ENCODE results near the gene DTNB.
"Not testable (repeated sequence)": the region's sequence is repeated elsewhere in the genome, so short reads cannot be mapped to it uniquely, and the experiment has no call there.

The DTNB gene

GRCh38 chr2:25682082-25682481 is 8.7 kb upstream of the DTNB start:
- no peak for DNase-seq (ENCODE audit: low read depth)

- no peak for DNase-seq (ENCODE audit: low read depth)
Measured at GRCh38 chr2:25677877-25678276, 4.5 kb upstream of the DTNB start.

GRCh38 chr2:25674077-25674362 is 643 bp upstream of the DTNB start:
- DNase-seq (ENCODE audit: low read depth): no peak

DNA sequence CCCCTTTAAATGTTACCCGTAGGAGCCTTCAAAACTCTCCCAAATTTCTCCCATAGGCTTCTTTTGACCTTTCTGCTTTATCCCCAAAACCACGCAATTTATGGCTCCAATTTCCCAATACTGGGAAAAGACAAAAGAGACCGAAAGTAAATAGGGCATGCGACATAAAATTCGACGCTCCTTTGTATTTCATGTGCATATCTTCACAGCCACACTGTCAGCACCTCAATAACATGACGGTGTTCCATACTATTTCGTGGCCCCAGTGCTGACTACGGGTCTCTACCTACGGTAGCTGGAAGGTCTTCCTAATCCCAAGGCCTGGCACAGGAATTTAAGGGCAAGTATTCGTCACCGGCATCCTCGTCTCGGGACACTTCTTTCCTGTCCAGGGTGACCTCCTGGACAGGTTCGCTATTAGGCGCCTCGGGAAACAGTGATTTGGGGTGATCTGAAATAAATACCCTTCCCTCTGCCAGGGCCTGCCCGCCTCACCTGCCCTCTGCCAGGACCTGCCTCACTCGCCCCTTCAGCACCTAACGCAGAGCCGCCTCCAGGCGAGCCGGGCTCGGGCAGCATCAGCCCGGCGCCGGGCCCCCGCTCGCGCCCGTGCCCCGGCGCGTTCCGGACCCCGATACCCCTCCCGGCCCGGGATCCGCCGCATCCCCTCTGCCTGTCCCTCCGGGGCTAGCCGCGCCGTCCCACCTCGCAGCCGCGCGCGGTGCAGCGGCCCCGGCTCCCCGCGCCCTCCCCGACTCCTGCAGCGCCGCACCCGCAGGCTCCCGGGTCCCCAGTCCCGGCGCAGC is 680 bp downstream of the DTNB start:
- DNase-seq (ENCODE audit: low read depth): no peak

- DNase-seq (ENCODE audit: low read depth): no peak
Measured at GRCh38 chr2:25671622-25672021, 1.8 kb downstream of the DTNB start.

DNA sequence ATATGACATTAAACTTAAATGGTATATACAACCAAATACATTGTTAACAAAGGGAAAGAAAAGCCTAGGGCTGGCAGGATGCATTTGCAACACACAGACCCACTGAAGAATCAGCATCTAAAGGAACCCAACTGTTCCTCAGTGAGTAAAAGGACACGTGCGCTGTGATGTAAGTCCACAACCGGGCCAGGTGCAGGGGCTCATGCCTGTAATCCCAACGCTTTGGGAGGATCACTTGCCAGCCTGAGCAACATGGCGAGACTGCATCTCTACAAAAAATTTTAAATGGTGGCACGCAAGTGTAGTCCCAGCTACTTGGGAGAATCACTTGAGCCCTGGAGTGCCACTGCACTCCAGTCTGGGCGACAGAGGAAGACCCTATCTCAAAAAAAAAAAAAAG is 3.9 kb downstream of the DTNB start:
- no peak for DNase-seq (ENCODE audit: low read depth)

GRCh38 chr2:25666218-25666617 is 7.2 kb downstream of the DTNB start:
- DNase-seq (ENCODE audit: low read depth): no peak

- not testable (repeated sequence) for DNase-seq (ENCODE audit: low read depth)
Measured at GRCh38 chr2:25665429-25665828, 7.9 kb downstream of the DTNB start.

DNA sequence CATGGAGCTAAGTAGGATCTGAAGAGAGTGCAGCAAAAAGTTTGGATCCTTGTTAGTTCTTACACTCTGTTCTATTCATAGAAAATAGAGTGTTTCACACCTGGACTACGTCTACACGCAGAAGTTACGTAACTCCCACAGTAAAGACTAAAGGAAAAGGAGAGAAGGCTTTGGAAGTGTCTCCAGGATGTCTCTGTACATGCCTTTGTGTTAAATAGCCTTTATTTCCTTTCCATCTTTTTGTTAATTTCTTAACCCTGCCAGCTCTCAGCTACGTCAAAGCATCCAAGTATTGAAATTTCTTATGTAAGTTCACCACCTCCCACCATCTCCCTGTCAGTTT is 8.4 kb downstream of the DTNB start:
- no peak for DNase-seq (ENCODE audit: low read depth)

DNA sequence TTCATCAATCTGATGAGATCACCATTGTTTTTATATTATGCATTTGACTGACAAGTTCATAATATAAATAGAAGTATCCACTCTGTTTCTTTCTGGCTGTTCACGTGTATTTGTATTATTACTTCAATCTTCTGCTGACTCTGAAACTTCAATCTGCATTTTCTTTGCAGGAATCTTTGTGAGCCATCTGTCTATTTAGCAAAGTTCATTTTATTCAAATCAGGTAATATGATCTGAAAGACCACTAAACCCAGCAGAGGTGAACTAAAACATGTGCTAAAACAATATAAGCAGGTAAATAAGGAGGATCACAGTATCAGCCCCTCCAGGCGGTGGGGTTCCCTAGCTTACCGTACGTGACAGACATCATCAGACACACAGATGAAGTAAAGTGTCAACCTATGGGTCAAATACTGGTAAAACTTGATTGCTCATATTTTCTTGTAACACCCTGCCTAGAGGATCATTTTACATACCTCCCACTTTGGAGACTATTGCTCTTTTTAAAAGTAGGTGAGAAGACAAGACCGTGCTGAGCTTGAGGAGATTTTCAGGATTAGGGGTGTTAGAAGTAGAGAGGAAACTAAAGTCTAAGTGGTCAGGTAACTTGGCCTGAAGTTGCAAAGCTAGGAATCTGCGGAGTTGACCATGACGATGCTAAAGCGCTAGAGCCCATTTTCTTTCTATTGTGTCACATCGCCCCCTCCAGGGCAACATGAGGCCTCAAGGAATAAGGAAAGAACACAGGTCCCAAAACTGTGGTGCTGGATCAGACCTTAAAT is 9.0 kb downstream of the DTNB start:
- DNase-seq (ENCODE audit: low read depth): no peak

DNA sequence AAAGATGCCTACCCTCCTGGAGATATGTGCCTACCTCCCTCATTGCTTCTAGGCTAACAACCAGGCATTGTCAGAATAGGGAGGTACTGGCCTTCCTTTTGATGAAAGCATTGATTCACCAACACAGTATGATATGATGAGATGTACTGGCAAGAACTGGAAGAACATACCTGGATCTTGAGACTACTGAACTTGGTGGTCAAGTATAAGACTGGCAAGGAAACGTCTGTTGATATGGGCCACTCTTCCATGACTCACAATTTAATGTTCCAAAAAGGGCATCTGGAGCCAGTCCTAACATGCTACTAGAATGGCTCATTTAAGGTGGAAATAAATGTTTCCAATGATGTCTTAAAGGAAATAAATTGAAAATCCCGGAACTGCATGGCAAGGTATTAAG is 18.1 kb downstream of the DTNB start:
- no peak for DNase-seq (ENCODE audit: low read depth)

DNA sequence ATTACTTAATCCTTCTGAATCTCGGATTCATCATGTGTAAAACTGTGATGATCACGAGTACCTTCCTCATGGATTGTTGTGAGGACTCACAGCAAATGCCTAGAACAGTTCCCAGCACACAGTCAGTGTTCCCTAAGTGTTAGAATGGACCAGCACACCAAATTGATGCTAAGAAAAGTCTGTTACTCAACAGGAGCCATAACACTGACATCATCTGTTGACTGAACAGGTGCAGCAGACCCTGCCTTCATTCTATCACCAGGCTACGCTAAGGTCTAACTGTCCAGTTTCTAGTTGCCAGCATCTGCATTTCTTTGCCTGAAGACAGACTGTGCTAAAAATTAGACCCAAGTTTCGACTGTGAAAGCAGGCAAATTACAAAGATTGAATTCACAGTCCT is 18.6 kb downstream of the DTNB start:
- DNase-seq (ENCODE audit: low read depth): no peak

- DNase-seq (ENCODE audit: low read depth): no peak
Measured at GRCh38 chr2:25651782-25652455, 21.5 kb downstream of the DTNB start.

DNA sequence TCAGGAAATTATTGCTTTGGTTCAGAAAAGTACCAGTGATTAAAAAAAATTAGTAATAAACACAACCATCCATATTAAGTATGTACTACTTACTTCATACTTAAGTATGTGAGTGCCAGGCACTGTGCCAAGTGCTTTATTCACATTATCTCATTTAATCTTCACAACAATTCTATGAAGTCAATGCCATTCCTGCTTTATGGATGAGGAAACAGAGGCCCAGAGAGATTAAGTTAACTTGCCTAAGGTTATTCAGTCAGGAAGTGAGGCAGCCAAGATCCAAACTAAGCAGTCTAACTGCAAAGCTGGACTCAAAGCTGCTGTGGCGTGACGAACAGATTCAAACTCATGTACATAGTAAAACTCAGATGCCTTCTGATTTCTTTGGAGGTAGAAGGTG is 22.3 kb downstream of the DTNB start:
- no peak for DNase-seq (ENCODE audit: low read depth)

GRCh38 chr2:25650256-25650655 is 23.1 kb downstream of the DTNB start:
- no peak for DNase-seq (ENCODE audit: low read depth)

DNA sequence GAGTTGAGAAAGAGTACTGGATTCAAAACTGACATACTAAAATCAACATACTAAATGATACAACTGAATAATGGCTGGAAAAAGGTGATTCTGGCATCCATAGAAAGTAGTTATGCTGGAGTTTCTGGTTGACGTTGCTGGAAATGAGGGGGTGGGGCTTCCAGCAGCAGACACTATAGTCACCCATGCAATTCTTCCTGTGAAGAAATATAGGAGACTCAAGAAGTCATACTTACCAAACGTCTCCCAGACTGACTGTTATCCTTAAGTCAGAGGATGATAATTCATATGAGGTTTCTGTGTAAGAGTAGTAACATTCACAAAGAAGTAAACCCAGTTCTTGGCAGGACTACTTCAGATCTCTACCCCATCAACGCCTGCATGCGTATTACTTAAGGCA is 23.6 kb downstream of the DTNB start:
- no peak for DNase-seq (ENCODE audit: low read depth)

DNA sequence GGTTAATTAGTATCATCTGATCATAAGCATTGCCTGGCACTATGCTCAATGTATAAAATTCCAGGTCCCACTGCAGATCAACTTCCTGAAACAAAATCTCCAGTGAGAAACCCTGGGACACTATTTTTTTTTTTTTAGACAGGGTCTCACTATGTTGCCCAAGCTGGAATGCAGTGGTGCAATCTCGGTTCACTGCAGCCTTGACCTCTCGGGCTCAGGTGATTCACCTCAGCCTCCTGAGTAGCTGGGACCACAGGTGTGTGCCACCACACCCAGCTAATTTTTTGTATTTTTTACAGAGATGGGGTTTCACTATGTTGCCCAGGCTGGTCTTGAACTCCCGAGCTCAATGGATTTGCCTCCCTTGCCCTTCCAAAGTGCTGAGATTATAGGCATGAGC is 31.1 kb downstream of the DTNB start:
- no peak for DNase-seq (ENCODE audit: low read depth)

DNA sequence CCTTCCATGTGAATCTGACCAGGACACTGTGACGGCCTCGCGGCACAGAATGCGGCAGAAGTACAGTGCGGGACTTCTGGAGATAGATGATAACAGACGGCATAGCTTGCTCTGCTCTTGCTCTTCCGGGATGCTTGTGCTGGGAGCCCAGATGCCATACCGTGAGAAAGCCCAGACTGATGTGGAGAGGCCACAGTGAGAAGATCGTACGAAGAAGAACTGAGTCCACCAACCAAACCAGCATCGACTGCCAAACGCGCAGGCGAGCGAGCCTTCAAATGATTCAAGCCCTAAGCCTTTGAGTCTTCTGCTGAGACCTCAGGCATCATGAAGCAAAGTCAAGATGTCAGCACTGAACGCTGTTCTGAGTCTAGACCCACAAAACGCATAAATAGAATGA is 33.7 kb downstream of the DTNB start:
- DNase-seq (ENCODE audit: low read depth): no peak

DNA sequence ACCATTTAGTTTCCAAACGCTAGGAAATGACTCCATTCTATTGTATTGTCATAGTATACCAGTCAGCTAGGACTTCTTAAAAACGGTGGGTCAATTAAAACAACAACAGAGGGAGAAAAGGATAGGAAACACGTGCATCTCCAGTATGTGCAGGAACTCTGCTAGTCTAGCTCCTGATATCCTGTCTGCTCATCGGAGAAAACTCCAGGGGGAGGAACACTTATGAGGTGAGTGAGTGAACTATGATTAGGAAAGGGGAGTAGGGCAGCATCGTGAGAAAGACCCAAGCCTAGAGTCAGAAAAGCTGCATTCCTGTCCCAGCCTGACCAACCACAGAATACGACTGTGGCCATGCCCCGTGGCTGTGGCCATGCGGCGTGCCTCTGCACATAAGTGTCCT is 34.2 kb downstream of the DTNB start:
- DNase-seq (ENCODE audit: low read depth): no peak

- no peak for DNase-seq (ENCODE audit: low read depth)
Measured at GRCh38 chr2:25635797-25636196, 37.6 kb downstream of the DTNB start.

GRCh38 chr2:25633801-25634200 is 39.6 kb downstream of the DTNB start:
- DNase-seq (ENCODE audit: low read depth): not testable (repeated sequence)

- DNase-seq (ENCODE audit: low read depth): no peak
Measured at GRCh38 chr2:25632396-25632795, 41.0 kb downstream of the DTNB start.

GRCh38 chr2:25624635-25625034 is 48.7 kb downstream of the DTNB start:
- no peak for DNase-seq (ENCODE audit: low read depth)

Data from HS-5 (cell line).